ENCODE data around the gene KCNQ1. TPM values are rescaled to one million over a fixed set of nuclear protein-coding genes. Genes with fewer than 3 reads are reported as not detected.

The KCNQ1 gene
- total and polyA plus RNA-seq, 2 donors (not counting 3 experiments of a cell fraction or from before 2014, with no cell fraction given) = 0.07 to 0.09 TPM

DNA sequence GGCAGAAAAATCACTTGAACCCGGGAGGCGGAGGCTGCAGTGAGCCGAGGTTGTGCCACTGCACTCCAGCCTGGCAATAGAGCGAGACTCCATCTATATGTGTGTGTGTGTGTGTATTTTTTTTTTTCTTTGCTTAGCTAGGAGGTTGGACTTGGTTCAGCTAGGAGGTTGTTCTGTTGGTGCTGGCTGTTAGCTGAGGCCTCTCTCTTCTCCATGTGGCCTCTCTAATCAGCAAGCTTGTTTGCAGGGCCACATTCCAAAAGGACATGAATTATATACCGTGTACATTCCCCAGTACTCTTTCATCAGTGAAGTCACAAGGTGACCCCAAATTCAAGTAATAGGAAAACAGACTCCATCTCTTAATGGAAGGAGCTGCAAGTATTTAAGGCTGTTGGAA, 322.3 kb downstream of the KCNQ1 start:
- no peak overlapping the region for H2AFZ ChIP-seq (ENCODE audit: low read depth, low read length)
- no peak overlapping the region for H3K4me3 ChIP-seq (replicated peaks in 1 of 3; ENCODE audit: insufficient read depth in 1 of 3, low read depth in 1 of 3, low read length in 3 of 3)
- H3K27ac ChIP-seq (ENCODE audit: insufficient read depth, low read depth, low read length) = no peak overlapping the region
- H3K9me3 ChIP-seq (replicated peaks; ENCODE audit: control insufficient read depth, insufficient read depth, low read length) = no peaks in the 10 kb centered on the region
- BruUV-seq (replicated peaks) = no TSS peak
- no peaks in the 10 kb centered on the region for H3K36me3 ChIP-seq (ENCODE audit: control insufficient read depth in 2 of 2, extremely low read depth in 1 of 2, insufficient read depth in 2 of 2, low read length in 2 of 2)
- FAIRE-seq (no peak), DNase-seq (ENCODE audit: low read depth, low spot score) (no peak)
- peaks cover 0 to 2% of the 10 kb centered on the region in 2 experiments for H3K27me3 ChIP-seq (ENCODE audit: control insufficient read depth in 2 of 2, insufficient read depth in 2 of 2, low read length in 2 of 2)
- H3K4me2 ChIP-seq (ENCODE audit: insufficient read depth, low read length) = no peak overlapping the region
- intact Hi-C loops (cut with micrococcal nuclease) (no loop called here), dilution Hi-C loops (cut with MboI; ENCODE audit: extremely low pct_ligation_motif_present, low sequenced_read_pairs) (no loop called here)
- H3K4me1 ChIP-seq (ENCODE audit: control insufficient read depth, extremely low read depth, insufficient read depth, low read length) = no peaks in the 10 kb centered on the region
- no peaks in the 10 kb centered on the region for H3K9me1 ChIP-seq (replicated peaks; ENCODE audit: control insufficient read depth, extremely low read depth, insufficient read depth, low read length)
- H4K20me1 ChIP-seq (replicated peaks; ENCODE audit: control insufficient read depth, extremely low read depth, insufficient read depth, low read length) = no peaks in the 10 kb centered on the region
- ChIA-PET CTCF (no interaction called here), POLR2A (no interaction called here)
- no peaks in the 10 kb centered on the region for H3K79me2 ChIP-seq (ENCODE audit: control insufficient read depth, insufficient read depth, low read length)
- H3K9ac ChIP-seq (replicated peaks; ENCODE audit: extremely low read depth, insufficient read depth, low read length) = no peak overlapping the region
- no peak for TF ChIP-seq JUN (IDR thresholded peaks at IDR 0.05; ENCODE audit: borderline replicate concordance, insufficient read depth, insufficient read length, low read depth)
- no peak for TF ChIP-seq MYC (IDR thresholded peaks at IDR 0.05; ENCODE audit: low read depth, low read length)
- TF ChIP-seq FOS (IDR thresholded peaks at IDR 0.05; ENCODE audit: borderline replicate concordance, insufficient read depth, low read length) = no peak
- TF ChIP-seq, protein P1, sequence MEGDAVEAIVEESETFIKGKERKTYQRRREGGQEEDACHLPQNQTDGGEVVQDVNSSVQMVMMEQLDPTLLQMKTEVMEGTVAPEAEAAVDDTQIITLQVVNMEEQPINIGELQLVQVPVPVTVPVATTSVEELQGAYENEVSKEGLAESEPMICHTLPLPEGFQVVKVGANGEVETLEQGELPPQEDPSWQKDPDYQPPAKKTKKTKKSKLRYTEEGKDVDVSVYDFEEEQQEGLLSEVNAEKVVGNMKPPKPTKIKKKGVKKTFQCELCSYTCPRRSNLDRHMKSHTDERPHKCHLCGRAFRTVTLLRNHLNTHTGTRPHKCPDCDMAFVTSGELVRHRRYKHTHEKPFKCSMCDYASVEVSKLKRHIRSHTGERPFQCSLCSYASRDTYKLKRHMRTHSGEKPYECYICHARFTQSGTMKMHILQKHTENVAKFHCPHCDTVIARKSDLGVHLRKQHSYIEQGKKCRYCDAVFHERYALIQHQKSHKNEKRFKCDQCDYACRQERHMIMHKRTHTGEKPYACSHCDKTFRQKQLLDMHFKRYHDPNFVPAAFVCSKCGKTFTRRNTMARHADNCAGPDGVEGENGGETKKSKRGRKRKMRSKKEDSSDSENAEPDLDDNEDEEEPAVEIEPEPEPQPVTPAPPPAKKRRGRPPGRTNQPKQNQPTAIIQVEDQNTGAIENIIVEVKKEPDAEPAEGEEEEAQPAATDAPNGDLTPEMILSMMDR (IDR thresholded peaks at IDR 0.05; ENCODE audit: extremely low read depth in 1 of 2, insufficient read depth in 1 of 2, low read depth in 1 of 2, low read length in 2 of 2) = no peak
- TF ChIP-seq, protein P2, sequence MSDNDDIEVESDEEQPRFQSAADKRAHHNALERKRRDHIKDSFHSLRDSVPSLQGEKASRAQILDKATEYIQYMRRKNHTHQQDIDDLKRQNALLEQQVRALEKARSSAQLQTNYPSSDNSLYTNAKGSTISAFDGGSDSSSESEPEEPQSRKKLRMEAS (IDR thresholded peaks at IDR 0.05; ENCODE audit: insufficient read depth, insufficient read length) = no peak
- no peak for TF ChIP-seq EZH2 (IDR thresholded peaks at IDR 0.05; ENCODE audit: borderline replicate concordance, low read depth, low read length, severe bottlenecking)
- TF ChIP-seq GATA2 (IDR thresholded peaks at IDR 0.05; ENCODE audit: insufficient read depth, insufficient read length, low read depth, low read length) = no peak
